Endometrial microvascular endothelial cells (primary cell): ENCODE data around the gene MRGPRD. TPM values are rescaled to one million over a fixed set of nuclear protein-coding genes. Genes with fewer than 3 reads are reported as not detected.

Experiments used
- in situ Hi-C: cut with HindIII; loops from 2 replicates; pipeline ENCODE4 v1.10.0; 2017; ENCODE audit warnings: low sequenced_read_pairs, low pct_unique_long_range_greater_than_20kb; ENCODE audit errors: inconsistent ontology term
- total RNA-seq: library from RNA; depleted of rRNA; stranded (reverse); fragments of >200 nt; gene quantifications from one replicate; pipeline ENCODE4 v1.2.3, GENCODE V29; 2015; ENCODE audit errors: inconsistent ontology term

MRGPRD gene, protein sequence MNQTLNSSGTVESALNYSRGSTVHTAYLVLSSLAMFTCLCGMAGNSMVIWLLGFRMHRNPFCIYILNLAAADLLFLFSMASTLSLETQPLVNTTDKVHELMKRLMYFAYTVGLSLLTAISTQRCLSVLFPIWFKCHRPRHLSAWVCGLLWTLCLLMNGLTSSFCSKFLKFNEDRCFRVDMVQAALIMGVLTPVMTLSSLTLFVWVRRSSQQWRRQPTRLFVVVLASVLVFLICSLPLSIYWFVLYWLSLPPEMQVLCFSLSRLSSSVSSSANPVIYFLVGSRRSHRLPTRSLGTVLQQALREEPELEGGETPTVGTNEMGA
- total RNA-seq, result not detected

DNA sequence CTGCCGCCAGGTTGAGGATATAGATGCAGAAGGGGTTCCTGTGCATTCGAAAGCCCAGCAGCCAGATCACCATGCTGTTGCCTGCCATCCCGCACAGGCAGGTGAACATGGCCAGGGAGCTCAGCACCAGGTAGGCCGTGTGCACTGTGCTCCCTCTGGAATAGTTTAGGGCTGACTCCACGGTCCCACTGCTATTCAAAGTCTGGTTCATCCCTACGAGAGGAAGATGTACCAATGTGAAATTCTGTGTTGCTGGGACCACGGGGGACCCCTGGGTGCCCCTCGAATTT is at the start of gene MRGPRD:
TSS of gene MRGPRD (minus strand) at position 211 of the 290 bp plus-strand sequence. CDS start at position 211, 0 bp downstream.
- in situ Hi-C loops, result no loop called here

DNA sequence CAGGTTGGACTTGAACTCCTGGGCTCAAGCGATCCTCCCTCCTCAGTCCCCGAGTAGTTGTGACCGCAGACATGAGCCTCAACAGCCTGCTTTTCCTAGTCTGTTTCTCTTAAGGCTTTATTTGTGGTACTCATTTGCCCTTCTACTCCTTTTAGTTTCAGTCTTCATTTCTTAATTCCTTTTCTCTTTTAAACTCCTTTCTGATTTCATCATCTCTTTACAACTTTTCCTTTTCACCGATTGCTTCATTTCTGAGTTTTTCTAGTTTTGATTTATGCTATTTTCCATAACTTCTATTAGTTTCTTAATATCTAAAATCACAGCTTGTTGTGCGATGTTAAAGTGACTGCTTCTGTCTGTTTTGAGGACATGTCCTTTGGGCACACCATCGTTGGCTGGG is 49.5 kb upstream of the MRGPRD start:
- in situ Hi-C loops, result no loop called here

DNA sequence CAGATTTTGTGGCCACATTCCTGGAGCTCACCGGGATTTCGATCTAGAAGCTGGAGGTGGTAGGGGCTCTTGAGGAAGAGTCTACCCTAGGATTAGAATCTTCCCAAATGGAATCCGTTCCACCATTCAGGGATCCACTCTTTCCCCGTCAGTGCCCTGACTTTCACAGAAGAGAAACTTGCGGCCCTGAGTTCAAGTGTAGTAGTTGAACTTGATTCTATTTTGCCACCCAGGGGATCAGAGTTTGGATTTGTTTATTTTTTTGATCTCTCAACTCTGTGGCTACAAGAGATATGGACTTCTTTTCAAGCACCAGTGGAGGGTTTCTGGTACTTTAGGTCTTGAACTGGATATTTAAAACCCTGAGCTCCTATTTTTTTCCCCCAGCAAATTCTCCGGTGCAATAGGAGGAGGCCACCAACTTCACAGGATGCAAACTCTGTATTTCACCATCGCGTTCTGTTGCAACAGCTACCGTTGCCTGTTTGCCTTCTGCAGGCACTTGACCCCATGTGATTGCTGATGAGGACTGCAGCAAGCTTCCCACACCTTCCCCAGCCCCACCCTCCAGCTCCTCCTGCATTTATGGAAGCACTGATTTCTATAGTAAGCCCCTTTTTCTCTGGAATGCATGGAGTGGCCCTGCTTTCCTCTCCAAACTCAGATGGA is 47.1 kb upstream of the MRGPRD start:
- in situ Hi-C loops, result no loop called here

DNA sequence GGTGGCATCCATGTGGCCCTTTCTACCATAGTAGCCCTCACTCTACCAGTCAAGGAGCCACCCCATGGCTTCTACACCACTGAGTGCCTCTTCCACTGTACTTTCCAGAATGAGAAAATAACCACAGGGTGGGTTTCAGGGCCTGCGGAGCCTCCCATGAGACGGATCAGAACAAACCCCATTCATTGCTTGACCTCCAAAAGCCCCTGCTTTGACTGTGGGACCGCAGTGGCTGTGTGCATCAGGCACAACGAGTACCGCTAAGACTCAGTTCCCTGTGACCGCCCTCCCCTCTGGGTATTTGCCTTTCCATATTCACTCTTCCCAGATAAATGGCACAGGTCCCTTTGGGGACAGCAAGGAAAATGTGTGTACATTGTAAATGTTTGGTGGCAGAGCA is 43.7 kb upstream of the MRGPRD start:
- in situ Hi-C loops, result no loop called here

DNA sequence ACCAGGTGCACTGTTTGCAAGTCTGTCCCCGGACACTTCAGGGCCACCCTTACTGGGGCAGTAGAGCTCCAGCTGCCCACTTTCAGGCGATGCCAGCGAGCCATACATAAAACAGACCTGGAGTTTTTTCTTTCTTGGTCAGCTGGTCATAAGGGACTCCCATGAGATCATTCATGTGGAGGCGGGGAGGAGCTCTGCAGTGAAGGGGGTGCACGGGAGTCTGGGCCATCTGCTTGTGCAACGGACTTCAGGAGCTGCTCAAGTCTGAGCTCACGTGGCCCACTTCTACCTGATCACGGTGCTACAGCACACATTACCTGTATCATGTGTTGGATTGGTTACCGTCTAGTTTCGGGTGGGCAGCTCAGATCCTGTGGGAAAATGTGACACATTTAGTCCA is 41.5 kb upstream of the MRGPRD start:
- in situ Hi-C loops, result no loop called here

DNA sequence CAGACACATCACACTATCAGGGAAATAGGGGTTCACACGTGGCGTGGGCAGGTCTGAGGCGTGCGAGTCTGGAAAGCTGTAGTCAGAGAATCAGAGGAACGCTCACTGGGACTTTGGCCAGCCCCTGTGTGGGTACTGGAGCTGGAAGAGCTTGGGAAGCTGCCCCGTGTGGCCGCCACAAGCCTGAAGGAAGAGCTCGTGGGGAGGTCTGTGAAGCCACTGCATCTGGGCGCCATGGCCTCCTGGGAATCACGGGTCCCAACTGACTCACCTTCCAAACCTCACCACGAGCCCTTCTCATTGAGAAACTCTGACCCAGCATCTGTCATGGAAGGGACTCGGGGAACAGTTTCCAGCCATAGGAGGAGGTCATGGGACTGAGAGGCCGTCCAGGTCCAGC is 38.1 kb upstream of the MRGPRD start:
- in situ Hi-C loops, result no loop called here

DNA sequence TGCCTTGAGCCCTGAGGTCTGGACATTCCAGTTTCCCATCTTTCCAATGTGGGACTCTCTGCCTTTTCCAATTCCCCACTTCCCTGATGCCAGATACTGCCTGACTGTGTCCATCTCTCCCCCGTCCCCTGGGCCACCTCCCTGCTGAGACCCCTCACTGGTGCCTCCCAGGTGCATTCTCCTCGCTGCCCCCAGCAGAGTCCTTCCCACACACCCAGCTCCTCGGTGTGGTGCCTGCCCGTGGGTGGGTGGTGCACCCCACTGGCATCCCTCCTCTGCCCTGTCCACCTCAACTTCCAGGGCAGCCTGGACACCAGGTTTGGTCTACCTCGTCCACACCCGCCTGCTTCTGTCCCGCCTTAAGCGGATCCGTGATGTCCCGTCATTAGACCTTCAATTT is 37.2 kb upstream of the MRGPRD start:
- in situ Hi-C loops, result no loop called here

DNA sequence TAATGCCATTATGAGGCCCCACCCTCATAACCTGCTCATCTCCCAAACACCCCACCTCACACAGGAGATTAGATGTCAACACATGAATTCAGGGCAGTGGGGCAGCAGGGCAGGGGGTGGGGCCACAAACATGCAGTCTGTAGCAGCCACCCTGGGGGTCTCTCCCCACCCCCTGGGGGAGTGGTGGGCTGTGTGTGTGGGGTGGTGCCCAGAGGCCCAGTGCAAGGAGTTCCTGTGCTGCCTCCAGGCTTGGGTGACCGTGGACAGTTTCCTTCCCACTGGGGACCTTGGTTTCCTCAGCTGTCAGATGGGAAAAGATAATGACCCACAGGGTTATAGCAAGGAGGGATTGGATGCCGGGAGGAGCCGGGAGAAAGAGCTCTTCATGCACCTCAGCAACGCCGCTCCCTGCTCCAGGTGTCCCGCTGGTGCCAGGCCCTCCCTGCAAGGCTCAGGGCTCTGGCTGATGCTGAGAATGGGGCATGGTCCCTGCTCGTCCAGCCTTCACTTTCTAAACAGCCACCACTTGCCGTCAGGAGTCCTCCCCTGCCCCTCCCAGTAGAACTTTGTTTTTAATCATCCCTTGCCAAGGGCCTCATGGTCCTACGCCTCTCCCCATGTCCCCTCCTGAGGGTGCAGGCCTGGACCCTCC is 34.2 kb upstream of the MRGPRD start:
- in situ Hi-C loops, result no loop called here

DNA sequence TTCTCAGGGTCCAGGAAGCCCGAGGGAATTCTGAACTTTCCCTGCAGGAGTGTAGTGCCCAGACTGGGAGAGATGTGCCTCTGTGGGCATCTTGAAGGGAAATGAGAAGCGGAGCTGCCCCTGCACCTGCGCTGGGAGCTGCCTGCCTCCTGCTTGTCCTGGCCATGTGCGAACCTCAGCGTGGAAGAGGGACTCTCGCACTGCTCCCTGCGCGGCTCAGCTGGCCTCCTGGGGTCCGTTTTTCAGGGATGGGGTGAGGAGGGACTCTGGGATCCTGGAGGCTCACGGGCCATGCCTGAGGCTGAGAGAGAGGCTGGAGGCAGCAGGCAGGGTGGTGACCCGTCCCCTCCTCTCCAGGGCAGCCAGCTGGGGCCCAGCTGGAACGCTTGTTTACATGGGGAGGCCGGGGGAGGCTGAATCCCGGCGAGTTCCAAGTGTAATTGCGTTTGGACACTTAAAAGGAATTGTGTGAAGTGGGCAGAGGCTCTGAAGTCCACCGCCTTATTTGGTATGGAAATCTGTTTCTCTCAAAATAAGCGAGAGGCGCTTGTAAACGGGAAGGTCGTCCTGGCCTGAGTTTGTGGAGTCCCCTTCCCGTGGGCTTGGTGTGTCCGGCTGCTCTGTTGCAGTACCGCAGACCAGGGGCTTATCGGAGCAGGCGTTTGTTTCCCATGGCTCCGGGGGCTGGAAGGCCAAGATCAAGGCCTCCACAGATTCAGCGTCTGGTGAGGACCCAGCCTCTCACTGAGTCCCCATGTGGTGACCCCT is 33.5 kb upstream of the MRGPRD start:
- in situ Hi-C loops, result no loop called here

DNA sequence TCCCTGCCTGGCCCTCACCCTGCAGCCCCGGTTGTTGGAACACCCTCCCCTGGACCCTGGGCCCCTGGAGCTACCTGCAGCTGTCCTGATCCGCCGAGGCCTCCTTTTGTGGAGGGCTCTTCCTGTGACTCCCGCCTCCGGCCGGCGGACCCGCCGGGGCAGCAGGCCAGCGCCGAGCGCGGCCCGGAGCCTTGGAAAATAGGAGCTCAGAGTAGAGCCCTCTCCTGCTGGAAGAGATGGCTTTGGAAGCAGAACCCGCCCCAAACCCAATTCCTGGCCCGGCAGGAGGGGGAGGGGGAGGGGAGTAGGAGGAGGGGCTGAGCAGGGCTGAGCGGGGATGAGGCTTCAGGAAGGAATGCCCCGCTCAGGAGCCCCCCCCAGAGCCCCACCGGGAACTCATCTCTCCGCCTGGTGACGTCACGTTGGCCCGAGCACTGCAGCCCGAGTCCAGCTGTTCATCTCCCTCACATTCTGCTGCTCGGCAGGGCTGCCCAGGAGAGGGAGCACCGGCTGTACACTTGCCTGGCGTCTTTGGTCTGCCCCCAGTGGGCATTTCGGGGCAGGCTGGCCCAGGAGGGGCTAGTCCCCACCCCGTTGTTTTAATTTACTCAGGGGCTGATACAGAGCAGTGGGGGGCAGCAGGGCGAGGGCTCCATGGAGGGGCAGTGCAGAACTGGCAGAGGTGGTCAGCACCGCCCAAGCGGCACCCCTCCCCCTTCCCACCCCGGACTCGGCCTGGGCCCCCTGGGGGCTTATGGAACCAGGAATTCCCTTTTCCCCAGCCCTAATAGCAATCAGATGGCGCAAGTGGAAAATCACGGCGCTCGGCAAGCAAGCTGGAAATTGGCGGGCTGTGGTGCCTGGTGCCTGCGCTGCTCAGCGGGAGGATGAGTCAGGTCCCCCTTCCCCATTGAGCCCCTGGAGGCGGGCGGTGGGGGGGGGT is 32.5 kb upstream of the MRGPRD start, which contains the start of gene MRGPRF:
TSS of gene MRGPRF (minus strand) at position 238 of the 943 bp plus-strand sequence. CDS start 3,345 bp downstream, outside the sequence.
- in situ Hi-C loops, result no loop called here

DNA sequence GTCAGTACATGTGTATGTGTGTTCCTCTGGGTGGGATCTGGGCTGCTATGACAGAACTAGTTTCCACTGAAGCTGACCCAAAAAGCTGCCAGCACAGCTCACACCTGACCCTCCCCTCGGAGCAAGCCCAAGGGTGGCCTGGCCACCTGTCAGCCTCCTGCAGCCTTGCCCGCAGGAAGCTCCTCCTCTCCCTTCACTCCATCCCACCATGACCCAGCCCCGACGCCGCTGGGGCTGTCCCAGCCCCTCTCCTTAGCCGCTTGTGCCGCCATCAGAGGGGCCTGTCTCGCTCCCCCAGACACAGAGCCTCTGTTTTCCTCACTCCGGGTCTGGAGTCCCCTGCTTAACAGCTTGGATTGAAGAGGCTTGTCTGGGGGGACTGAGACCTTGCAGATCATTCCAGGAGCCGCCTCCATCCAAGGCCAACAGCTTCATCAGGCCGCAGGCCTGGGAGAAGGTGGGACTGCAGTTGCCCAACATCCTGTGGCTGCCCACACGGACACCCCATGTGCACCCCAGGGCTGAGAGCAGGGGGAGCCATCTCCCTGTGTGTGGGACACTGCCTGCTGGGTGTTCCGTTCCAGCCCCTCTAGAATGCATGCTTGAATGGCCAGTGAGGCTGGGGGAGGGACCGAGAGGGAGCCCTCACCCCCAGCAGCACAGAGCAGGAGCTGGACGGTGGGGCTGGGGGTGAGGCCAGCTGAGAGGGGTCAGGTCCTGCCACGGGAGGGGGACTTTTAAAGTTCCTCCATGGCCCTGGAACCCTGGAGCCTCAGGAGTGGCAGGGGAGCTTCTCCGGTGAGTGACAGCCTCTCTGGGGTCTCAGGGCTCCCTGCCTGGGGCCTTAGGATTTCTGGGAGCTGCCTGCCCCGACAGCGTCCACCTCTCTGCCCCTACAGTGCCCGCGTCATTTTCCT is 31.6 kb upstream of the MRGPRD start:
- in situ Hi-C loops, result no loop called here

DNA sequence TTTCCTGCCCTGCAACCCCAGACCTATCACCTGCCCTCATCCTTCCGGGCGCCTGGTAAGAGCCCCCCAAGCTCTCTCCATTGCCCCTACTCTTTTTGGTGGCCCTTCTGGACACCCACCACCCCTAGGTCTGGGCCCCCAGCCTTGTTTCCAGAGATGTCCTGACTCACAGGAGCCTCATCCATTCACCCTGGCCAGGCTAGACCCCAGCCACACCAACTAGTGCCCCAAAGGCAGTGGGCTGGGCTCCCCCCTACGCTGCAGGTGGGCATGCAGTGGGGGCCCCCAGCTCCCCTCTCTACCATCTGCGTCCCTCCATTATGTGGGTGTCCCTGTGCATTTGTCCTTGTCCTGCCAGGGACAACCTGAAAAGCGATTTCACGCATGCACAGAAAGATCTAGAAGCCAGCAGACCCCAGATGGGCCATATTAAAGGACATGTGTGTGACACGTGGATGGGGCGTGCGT is 30.9 kb upstream of the MRGPRD start:
- in situ Hi-C loops, result no loop called here

DNA sequence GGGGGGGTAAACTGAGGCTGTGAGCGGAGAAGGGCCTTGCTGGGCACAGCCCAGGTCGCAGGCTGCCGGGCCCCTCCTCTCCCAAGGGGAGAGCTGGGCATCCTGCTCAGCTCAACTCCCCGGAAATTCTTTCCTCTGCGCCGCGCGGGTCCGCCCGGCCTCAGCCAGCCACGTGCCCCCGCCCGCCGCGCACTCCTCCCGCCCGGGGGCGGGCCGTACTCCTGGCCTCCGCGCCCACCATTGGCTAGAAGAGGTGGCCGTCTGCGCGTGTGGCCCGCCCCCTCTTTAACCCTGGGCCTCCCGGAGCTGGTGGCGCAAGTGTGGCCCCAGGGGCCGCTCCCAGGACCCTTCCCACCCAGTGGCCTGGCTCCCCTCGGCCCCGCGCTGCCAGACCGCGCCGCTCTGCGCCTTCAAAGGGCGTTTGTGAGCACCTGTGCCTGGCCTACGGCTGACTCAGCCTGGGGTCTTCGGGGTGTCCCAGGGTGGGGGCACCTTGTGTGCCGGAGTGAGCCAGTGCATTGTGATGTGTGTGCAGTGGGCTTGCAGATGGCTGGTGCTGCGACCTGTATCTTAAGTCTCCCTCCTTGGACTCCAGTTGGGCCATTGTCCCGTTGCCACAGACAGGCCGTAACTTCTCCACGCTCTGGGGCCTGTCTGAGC is 30.3 kb upstream of the MRGPRD start:
- in situ Hi-C loops, result no loop called here

DNA sequence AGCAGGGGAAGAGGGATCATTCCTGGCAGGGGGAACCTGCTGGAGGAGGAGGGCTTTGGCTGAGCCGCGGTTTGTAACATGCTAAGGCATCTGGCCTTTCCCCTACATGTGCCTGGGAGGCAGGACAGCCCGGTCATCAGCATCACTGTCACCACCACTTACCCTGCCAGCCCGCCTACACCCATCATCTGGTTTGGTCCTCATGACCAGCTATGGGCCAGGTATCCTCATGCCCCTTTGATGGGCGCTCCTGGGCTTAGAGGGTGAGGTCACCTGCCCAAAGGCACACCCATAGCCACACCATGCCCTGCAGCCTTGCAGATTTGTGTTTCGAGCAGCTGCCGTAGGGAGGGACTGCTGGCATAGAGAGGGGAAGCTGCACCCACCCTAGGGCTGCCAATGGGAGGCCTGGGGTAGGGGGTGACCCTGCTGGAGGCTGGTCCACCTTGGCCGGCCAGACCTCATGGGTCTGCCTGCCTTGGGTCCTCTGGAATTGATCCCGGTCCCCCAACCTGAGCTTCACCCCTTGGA is 29.6 kb upstream of the MRGPRD start:
- in situ Hi-C loops, result no loop called here

DNA sequence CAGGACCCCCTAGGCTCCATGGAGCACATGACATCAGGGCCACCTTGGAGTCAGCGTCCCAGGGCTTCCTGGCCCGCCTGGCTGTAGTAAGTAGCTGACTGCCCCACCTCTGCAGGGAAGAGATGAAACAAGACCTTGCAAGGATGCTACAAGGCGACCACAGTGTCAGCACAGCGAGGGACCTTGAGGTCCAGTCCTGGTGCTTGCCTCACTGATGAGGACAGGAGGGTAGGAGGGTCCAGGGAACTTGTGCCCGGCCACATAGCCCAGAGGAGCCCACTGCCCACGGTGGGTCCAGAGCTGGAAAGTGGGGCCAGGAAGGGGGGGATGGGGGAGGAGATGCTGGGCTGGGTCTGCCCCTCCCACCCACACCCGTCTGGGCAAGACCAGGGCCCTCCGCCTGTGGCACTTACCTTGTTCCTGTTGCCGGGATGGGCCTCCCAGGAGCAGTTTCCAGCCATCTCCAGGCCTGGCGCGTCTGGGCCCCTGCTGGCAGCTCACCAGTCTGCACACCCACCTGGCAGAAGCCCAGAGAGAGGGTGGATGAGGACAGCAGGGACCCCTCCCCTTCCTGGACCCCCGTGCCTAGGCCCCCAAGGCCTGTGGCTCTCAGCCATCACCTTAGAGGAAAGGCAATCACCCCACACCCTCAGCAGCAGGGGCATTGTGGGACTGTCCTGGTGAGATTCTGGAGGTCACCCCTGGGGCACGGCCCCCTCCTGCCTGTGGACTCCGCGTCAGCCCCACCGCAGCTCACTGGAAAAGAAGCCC is 28.8 kb upstream of the MRGPRD start:
- in situ Hi-C loops, result no loop called here
